BJ (cell line): ENCODE data around the gene DNAJC3. TPM values are rescaled to one million over a fixed set of nuclear protein-coding genes. Genes with fewer than 3 reads are reported as not detected.

Experiments
- CTCF ChIA-PET: fragments of 350-600 bp; formaldehyde crosslinking; extraction: SDS; loops from one replicate; lab custom pipeline; 2021; ENCODE audit warnings: antibody characterized with exemption, inconsistent platforms; lab: Yijun Ruan, JAX
- POLR2A ChIA-PET: fragments of 300-600 bp; sonication (Branson Sonifier 250); formaldehyde crosslinking; extraction: SDS; loops from one replicate; lab custom pipeline; 2021; ENCODE audit warnings: antibody characterized with exemption; lab: Charles Lee
- DNase-seq: peaks from one replicate; pipeline ENCODE4 v3.0.0-alpha.2; 2011; ENCODE audit warnings: low read depth
- H3K27me3 ChIP-seq: 2 replicates; pipeline ENCODE4 v1.6.0; 2011; ENCODE audit warnings: low read length; ENCODE audit not compliant: control insufficient read depth, insufficient read depth
- H3K36me3 ChIP-seq: 2 replicates; pipeline ENCODE4 v1.5.1; 2011; ENCODE audit warnings: low read length; ENCODE audit not compliant: control insufficient read depth, insufficient read depth
- H3K4me3 ChIP-seq: 2 replicates; pipeline ENCODE4 v1.5.1; 2011; ENCODE audit warnings: low read depth, mild to moderate bottlenecking, control low read depth, low read length
- polyA plus RNA-seq: library from polyadenylated mRNA; depleted of rRNA; stranded (reverse); fragments of >200 nt; gene quantifications from 2 replicates; pipeline ENCODE4 v1.2.3, GENCODE V29; 2011
- TF ChIP-seq, protein P1 (sequence below): IDR thresholded peaks from 2 replicates; pipeline ENCODE4 v1.5.1; 2011; ENCODE audit warnings: low read depth, mild to moderate bottlenecking, control low read depth, inconsistent platforms, low read length, moderate library complexity; ENCODE audit not compliant: insufficient read depth

DNAJC3 gene
- polyA plus RNA-seq, 1 experiment = 10.6 TPM

DNA sequence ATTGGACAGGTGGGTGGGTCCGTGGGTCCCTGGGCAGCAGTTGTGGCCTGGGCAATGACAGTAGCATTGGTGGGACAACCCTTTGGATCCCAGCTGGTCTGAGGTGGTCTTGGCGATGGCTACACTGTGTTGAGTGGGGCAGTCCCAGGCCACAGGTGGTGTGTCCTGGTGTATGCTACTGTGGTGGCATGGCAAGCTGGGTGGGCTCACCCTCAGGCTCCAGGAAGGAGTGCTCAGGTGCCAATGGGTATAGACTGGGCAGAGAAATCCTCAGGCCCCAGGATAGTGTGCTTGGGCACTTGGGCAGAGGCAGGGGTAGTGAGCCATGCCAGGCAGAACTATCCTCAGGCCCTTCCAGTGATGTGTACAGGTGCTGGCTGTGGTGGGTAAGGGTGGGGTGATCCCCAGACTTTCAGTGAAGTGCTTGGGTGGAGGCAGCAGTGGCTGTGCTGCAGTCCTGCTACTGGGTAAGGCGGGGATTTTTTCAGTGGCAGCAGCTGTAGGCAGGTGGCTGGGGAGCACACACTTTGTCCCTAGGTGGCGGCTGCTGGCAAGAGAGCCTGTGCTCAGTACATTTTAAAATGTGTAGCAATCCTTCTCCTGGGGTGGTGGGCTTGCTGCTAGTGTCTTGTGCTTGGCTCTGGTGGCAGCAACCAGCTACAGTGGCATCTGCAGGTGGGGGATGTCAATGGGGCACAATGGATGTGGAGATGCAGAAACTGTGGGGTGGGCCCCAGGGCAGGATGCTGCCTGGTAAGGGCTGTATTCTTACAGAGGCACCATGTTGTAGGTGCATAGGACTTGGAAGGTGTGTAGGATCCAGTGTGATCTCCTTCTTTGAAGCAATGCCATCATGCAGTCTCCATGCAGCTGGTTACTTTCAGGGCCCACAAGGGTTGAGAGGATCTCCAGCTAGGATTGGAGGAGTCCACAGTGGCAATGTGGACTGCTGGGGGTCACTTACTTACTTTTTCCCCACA lies 64.9 kb downstream of the DNAJC3 start:
- TF ChIP-seq, protein P1, sequence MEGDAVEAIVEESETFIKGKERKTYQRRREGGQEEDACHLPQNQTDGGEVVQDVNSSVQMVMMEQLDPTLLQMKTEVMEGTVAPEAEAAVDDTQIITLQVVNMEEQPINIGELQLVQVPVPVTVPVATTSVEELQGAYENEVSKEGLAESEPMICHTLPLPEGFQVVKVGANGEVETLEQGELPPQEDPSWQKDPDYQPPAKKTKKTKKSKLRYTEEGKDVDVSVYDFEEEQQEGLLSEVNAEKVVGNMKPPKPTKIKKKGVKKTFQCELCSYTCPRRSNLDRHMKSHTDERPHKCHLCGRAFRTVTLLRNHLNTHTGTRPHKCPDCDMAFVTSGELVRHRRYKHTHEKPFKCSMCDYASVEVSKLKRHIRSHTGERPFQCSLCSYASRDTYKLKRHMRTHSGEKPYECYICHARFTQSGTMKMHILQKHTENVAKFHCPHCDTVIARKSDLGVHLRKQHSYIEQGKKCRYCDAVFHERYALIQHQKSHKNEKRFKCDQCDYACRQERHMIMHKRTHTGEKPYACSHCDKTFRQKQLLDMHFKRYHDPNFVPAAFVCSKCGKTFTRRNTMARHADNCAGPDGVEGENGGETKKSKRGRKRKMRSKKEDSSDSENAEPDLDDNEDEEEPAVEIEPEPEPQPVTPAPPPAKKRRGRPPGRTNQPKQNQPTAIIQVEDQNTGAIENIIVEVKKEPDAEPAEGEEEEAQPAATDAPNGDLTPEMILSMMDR = no peak
- Histone ChIP-seq H3K36me3 (no peaks in the 10 kb centered on the region; the same call in 1 of the 2 replicates), H3K27me3 (no peaks in the 10 kb centered on the region), H3K4me3 (no peak overlapping the region)
- ChIA-PET CTCF (interaction anchor here (0.5 kb wide), 1 partner anchor 44 kb away, joined by 4 read pairs; no protein-coding TSS in a partner anchor), POLR2A (no interaction called here)
- no peak for DNase-seq

DNA sequence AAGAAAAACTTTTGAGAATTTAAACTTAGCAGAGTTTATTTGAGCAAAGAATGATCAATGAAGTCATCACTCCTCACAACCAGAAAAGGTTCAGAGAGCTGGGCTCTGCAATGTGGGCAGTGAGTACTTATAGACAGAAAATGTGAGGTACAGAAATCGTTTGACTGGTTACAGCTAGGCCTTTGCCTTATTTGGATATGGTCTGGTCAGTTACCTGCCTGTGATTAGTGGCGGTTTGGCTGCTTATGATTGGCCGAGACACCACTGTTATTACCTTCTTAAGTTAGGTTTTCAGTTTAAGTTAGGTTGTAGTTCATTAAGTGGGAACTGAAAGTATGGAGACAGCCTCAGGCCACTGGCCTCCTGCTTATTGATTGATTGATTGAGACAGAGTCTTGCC lies 66.3 kb downstream of the DNAJC3 start:
- POLR2A ChIA-PET = no interaction called here

DNA sequence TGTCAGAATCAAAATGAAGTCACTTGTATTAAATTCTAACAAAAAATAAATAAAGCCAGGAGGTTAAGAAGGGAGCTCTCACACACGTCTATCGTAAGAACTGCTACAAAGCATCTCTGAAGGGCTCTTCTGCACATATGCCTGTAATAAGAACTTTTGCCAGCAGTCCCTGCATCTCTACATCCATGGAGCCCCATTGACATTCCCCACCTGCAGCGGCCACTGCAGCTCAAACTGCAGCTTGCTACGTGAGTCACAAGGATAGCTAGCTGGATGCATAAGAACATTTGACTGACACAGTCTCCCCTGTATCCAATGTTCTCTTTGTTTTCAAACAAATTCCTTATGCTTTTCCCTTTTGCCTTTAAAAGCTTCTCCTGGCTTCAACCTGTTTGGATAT lies 68.3 kb downstream of the DNAJC3 start:
- DNase-seq = no peak
- CTCF ChIA-PET = no interaction called here
- TF ChIP-seq, protein P1 = no peak
- Histone ChIP-seq H3K27me3 (no peaks in the 10 kb centered on the region), H3K36me3 (no peaks in the 10 kb centered on the region; the same call in 1 of the 2 replicates), H3K4me3 (no peak overlapping the region)
- POLR2A ChIA-PET = no interaction called here

More for the DNA sequence above, 66.3 kb downstream of the DNAJC3 start:
- H3K36me3 ChIP-seq = no peaks in the 10 kb centered on the region; the same call in 1 of the 2 replicates
- no peak for DNase-seq
- H3K4me3 ChIP-seq = no peak overlapping the region
- TF ChIP-seq, protein P1 = no peak
- no peaks in the 10 kb centered on the region for H3K27me3 ChIP-seq
- CTCF ChIA-PET = no interaction called here

DNA sequence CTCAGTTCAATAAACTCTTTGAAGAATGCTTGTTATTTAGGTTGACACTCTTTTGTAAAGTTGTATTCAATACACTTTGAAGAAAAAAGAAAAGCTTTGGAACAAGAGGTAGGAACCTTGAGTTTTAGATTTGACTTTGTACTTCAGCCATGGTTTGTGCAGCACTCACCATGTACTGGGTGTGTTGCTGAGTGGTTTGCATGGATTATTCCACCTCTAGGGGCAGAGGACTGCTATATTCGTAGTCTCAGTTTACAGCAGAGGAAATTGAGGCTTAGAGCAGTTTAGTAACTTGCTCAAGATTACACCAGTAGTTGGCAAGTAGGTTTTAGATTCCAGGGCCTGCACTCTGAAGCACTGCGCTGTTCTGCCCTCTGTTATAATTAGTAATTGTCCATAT lies 68.8 kb downstream of the DNAJC3 start:
- POLR2A ChIA-PET = no interaction called here
- TF ChIP-seq, protein P1 = no peak
- no peak overlapping the region for H3K4me3 ChIP-seq
- H3K36me3 ChIP-seq = no peaks in the 10 kb centered on the region; the same call in 1 of the 2 replicates
- no peak for DNase-seq
- H3K27me3 ChIP-seq = no peaks in the 10 kb centered on the region
- CTCF ChIA-PET = no interaction called here

DNA sequence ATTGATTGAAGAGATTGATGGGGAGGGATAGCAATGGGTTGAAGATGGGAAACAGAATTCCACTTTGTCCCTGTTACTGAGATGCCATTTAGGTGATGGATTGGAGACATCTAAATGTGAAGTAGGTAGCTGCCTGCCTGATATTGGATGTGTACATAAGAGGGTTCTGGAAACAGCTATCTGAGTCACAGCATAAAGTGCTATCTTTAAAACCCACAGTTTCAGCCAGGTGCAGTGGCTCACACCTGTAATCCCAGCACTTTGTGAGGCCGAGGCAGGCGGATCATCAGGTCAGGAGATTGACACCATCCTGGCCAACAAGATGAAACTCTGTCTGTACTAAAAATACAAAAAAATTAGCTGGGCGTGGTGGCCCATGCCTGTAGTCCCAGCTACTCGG lies 72.6 kb downstream of the DNAJC3 start:
- no peaks in the 10 kb centered on the region for H3K36me3 ChIP-seq
- ChIA-PET CTCF (interaction anchor here (0.7 to 1.2 kb wide), 2 partner anchors 13 to 45 kb away, joined by 3 to 4 read pairs; no protein-coding TSS in a partner anchor), POLR2A (no interaction called here)
- no peaks in the 10 kb centered on the region for H3K27me3 ChIP-seq
- TF ChIP-seq, protein P1 = no peak
- no peak overlapping the region for H3K4me3 ChIP-seq
- no peak for DNase-seq
